Left ventricle myocardium inferior (tissue), 1 donor: ENCODE data around the gene SPATA6L. TPM values are rescaled to one million over a fixed set of nuclear protein-coding genes. Genes with fewer than 3 reads are reported as not detected.

Experiments
- DNase-seq: peaks from one replicate; pipeline ENCODE4 v3.0.0-alpha.2; 2020
- H3K27ac ChIP-seq: fragments of 200-600 bp; replicated peaks from 2 replicates; pipeline ENCODE4 v1.8.0; 2021
- H3K27me3 ChIP-seq: fragments of 200-600 bp; 2 replicates; pipeline ENCODE4 v1.8.0; 2021; ENCODE audit warnings: low read depth
- H3K36me3 ChIP-seq: fragments of 200-600 bp; 2 replicates; pipeline ENCODE4 v1.8.0; 2021
- H3K4me1 ChIP-seq: fragments of 200-600 bp; 2 replicates; pipeline ENCODE4 v1.8.0; 2021
- H3K4me3 ChIP-seq: fragments of 200-600 bp; 2 replicates; pipeline ENCODE4 v1.8.0; 2021; ENCODE audit warnings: mild to moderate bottlenecking, moderate library complexity
- H3K9me3 ChIP-seq: fragments of 200-600 bp; replicated peaks from 2 replicates; pipeline ENCODE4 v1.8.0; 2021
- CTCF ChIP-seq: fragments of 200-600 bp; IDR thresholded peaks from 2 replicates; pipeline ENCODE4 v1.8.0; 2021; ENCODE audit warnings: antibody characterized with exemption, mild to moderate bottlenecking, borderline replicate concordance
- intact Hi-C: fragments of 100-400 bp; cut with micrococcal nuclease; formaldehyde crosslinking; loops from one replicate; pipeline ENCODE4 v1.11.0; 2022
- total RNA-seq: library from RNA; stranded (reverse); fragmentation: NEBNext Ultra II Directional; extraction: Animal tissue kit (Norgen Biotek cat#: 25700); gene quantifications from one replicate; pipeline ENCODE4 v1.2.1, GENCODE V29; 2021
- donor health status: DM: no; HTN: yes; CAD: no; lungs with severe emphysema.

SPATA6L gene
- total RNA-seq, 1 donor from 2014 or later: 0.96 TPM

DNA sequence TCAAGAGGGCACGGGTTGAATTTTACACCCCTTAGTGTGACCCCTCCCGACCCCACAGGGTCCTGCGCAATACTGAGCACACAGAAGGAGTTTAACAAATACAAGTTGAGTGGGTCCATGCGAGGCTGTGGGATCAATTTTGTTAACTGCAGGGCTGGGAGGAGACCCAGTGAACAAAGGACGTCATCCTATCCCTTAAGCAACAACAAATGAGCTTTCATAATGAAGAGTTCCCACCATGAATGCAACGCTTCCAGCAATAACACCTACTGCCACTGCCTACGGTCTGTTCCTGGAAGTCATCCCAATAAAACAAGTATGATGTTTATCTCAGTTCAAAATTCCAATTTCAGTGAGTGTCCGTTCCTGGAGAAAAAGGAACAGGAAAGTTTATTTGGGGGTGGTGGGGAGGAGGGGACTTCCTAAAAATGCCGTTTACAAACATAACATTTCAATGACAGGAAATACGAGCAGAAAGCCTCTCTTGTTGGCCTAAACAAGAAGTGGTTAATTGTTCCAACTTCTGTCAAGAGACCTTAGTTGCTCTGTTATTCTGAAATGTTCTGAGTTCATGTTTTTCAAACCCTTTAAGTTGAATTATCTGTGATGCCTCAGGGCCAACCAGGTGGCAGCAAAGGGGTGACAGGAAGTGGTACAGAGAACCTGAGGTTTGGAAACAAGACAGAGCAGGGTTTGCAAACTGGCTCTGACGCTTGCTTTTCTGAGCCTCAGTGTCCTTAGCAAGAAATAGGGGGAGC, 69.9 kb downstream of the SPATA6L start:
- no peak for TF ChIP-seq CTCF
- Histone ChIP-seq H3K27ac (peak overlapping the region; percentile 64), H3K4me1 (peaks cover 12% of the 10 kb centered on the region), H3K27me3 (no peaks in the 10 kb centered on the region), H3K36me3 (no peaks in the 10 kb centered on the region), H3K4me3 (no peak overlapping the region), H3K9me3 (no peaks in the 10 kb centered on the region)
- intact Hi-C loops: no loop called here
- DNase-seq: no peak

DNA sequence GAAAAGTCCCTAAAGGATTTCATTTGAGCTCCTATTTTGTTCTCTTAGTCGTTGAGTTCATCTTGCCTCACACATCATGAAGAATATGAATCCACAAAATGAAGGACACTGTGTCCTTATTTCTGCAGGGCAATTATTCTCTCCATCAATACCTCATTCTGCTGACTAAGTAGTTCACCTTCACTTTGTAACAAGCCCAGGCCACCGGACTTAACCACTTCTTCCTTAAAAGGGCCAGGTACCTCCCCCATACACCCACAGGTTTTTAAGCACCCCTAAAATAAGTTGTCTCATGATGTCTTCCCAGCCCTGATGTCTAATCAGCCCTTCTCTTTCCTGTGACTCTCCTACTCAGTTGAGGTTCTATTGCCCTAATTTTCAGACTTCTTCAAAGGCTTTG, 71.3 kb downstream of the SPATA6L start:
- intact Hi-C loops: no loop called here
- no peak for TF ChIP-seq CTCF
- Histone ChIP-seq H3K36me3 (no peaks in the 10 kb centered on the region), H3K4me1 (peaks cover 24% of the 10 kb centered on the region), H3K4me3 (no peak overlapping the region), H3K9me3 (no peaks in the 10 kb centered on the region), H3K27ac (no peak overlapping the region), H3K27me3 (no peaks in the 10 kb centered on the region)
- DNase-seq: no peak

DNA sequence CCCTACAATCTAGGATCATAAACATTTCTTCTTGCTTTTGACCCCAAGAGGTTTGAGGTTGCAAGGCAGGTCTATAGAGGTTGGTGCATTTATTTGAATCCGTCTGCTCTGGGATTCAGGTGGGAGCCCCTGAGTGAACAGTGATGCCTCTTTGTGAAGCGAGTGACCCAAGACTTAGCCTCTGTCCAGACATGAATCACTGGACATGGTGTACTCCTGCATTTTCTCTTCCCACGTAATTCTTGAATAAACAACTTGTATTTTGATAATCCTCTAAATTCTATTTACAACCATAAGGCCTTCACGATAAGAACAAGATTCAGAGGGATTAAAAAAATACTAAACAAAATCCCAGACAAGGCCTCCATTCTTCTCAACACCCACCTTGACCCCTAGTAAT, 71.7 kb downstream of the SPATA6L start:
- Histone ChIP-seq H3K27ac (no peak overlapping the region), H3K4me3 (no peak overlapping the region), H3K9me3 (no peaks in the 10 kb centered on the region), H3K36me3 (no peaks in the 10 kb centered on the region), H3K4me1 (peaks cover 24% of the 10 kb centered on the region), H3K27me3 (no peaks in the 10 kb centered on the region)
- intact Hi-C loops: no loop called here
- DNase-seq: no peak
- no peak for TF ChIP-seq CTCF

GRCh38 chr9:4592886-4593285, 73.4 kb downstream of the SPATA6L start:
- Histone ChIP-seq H3K36me3 (no peaks in the 10 kb centered on the region), H3K4me1 (peaks cover 34% of the 10 kb centered on the region), H3K27ac (no peak overlapping the region), H3K27me3 (no peaks in the 10 kb centered on the region), H3K4me3 (no peak overlapping the region), H3K9me3 (no peaks in the 10 kb centered on the region)
- TF ChIP-seq CTCF: no peak
- no peak for DNase-seq
- intact Hi-C loops: no loop called here

- TF ChIP-seq CTCF: no peak
- Histone ChIP-seq H3K4me3 (no peak overlapping the region), H3K27ac (no peak overlapping the region), H3K4me1 (peaks cover 34% of the 10 kb centered on the region), H3K36me3 (no peaks in the 10 kb centered on the region), H3K27me3 (no peaks in the 10 kb centered on the region), H3K9me3 (no peaks in the 10 kb centered on the region)
- intact Hi-C loops: no loop called here
- no peak for DNase-seq
These were observed 74.0 kb downstream of the SPATA6L start for GRCh38 chr9:4592295-4592694.
